GM13976 (cell line): ENCODE data around the gene SREBF2.

Source experiments
- DNase-seq: peaks from one replicate; pipeline ENCODE4 v3.0.0; 2012; ENCODE audit warnings: low spot score
- CTCF ChIP-seq: IDR thresholded peaks from 2 replicates; pipeline ENCODE4 v1.5.1; 2012; ENCODE audit warnings: borderline replicate concordance, mild to moderate bottlenecking; ENCODE audit not compliant: insufficient read depth; ENCODE audit errors: extremely low read depth, missing control alignments, control extremely low read depth
- in situ Hi-C: fragments of 300-500 bp; cut with MboI; formaldehyde crosslinking; loops from one replicate; pipeline ENCODE4 v1.12.0; 2022; ENCODE audit warnings: low sequenced_read_pairs, mixed read lengths, inconsistent platforms; ENCODE audit not compliant: unreplicated experiment

SREBF2 gene

GRCh38 chr22:41832553-41833368, at the start of gene SREBF2:
Gene SREBF2 (plus strand): TSS chr22:41833105. CDS start chr22:41833271, 166 bp downstream.
- in situ Hi-C loops: no loop called here
- no peak for TF ChIP-seq CTCF
- DNase-seq: peak; percentile 99

GRCh38 chr22:41787331-41787730, 45.6 kb upstream of the SREBF2 start:
- DNase-seq: no peak
- no peak for TF ChIP-seq CTCF
- in situ Hi-C loops: no loop called here

GRCh38 chr22:41793871-41794270, 39.0 kb upstream of the SREBF2 start:
- no peak for TF ChIP-seq CTCF
- in situ Hi-C loops: no loop called here
- DNase-seq: no peak

GRCh38 chr22:41798736-41799135, 34.2 kb upstream of the SREBF2 start:
- in situ Hi-C loops: no loop called here
- no peak for TF ChIP-seq CTCF
- no peak for DNase-seq

GRCh38 chr22:41799486-41800347, 33.2 kb upstream of the SREBF2 start:
- in situ Hi-C loops: no loop called here
- TF ChIP-seq CTCF: no peak
- peak; percentile 72 for DNase-seq

- peak; percentile 98 for DNase-seq
- TF ChIP-seq CTCF: no peak
- in situ Hi-C loops: no loop called here
These were observed 32.4 kb upstream of the SREBF2 start, which contains the start of gene CCDC134 for GRCh38 chr22:41800348-41801146. Gene CCDC134 (plus strand): TSS chr22:41800679. CDS start chr22:41808891, 8,212 bp downstream.
